Lower leg skin (tissue), 3 donors: ENCODE results near the gene OR2T10.

Experiments used
- CTCF ChIP-seq, 3 donors: fragments of 450-650 bp; IDR thresholded peaks; one replicate each; pipeline ENCODE4 v1.5.1; 2016; ENCODE audit warnings: antibody characterized with exemption in 3 of 3, mild to moderate bottlenecking in 3 of 3, moderate library complexity in 2 of 3
- POLR2A ChIP-seq, 2 donors: fragments of 450-650 bp; IDR thresholded peaks; one replicate each; pipeline ENCODE4 v1.6.1; 2016 to 2017; ENCODE audit warnings: antibody characterized with exemption in 2 of 2, mild to moderate bottlenecking in 1 of 2, moderate library complexity in 1 of 2

DNA sequence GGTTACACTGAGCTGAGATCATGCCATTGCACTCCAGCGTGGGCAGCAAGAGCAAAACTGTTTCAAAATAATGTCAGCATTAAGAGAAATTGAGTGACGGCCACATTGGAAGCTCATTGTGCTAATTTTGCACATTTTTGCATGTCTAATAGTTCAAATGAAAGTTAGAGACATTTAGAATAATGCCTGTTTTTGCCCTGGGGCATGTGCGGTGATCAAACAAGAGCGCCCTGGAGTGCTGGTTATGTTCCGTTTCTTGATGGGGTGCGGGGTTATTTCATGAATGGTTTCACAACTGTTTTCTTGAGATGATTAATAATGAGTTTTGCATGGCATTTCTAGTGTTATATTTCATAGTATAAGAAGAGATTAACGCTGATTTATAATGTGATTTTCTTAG lies 24.3 kb upstream of the OR2T10 start:
- TF ChIP-seq CTCF (IDR thresholded peaks at IDR 0.05) (no peak), POLR2A (IDR thresholded peaks at IDR 0.05) (no peak)
